Thoracic aorta (tissue), 2 donors: ENCODE data around the gene KATNA1. TPM values are rescaled to one million over a fixed set of nuclear protein-coding genes. Genes with fewer than 3 reads are reported as not detected.
A peak's percentile ranks its signal among the peaks of the same experiment; 100 is the strongest.

Source experiments
- ATAC-seq: fragments of 150-250 bp; one replicate; pipeline ENCODE4 v1.8.0; 2017; ENCODE audit warnings: low read depth; ENCODE audit not compliant: insufficient number of reproducible peaks, low FRiP score
- DNase-seq: peaks from one replicate; pipeline ENCODE4 v3.0.0-alpha.2; 2020; ENCODE audit warnings: low spot score
- H3K27ac ChIP-seq, 2 donors: fragments of 200-600 bp; sonication (generic); 1 replicate in 1 of 2; 2 replicates in 1 of 2; pipeline ENCODE4 v1.5.1; 2016; ENCODE audit warnings: mild to moderate bottlenecking in 2 of 2, moderate library complexity in 2 of 2
- H3K27me3 ChIP-seq: fragments of 200-600 bp; sonication (generic); replicated peaks from 2 replicates; pipeline ENCODE4 v1.6.0; 2016; ENCODE audit warnings: mild to moderate bottlenecking; ENCODE audit not compliant: insufficient read depth
- H3K36me3 ChIP-seq: fragments of 200-600 bp; sonication (generic); one replicate; pipeline ENCODE4 v1.5.1; 2016
- H3K4me1 ChIP-seq, 2 donors: fragments of 200-600 bp; sonication (generic); 1 replicate in 1 of 2; 2 replicates in 1 of 2; pipeline versions ENCODE4 v1.5.1 to v1.6.0; 2016; ENCODE audit warnings: low read depth in 2 of 2, mild to moderate bottlenecking in 1 of 2; ENCODE audit not compliant: control insufficient read depth in 1 of 2
- H3K4me3 ChIP-seq: fragments of 200-600 bp; sonication (generic); 2 replicates; pipeline ENCODE4 v1.5.1; 2016; ENCODE audit warnings: mild to moderate bottlenecking
- H3K9me3 ChIP-seq: fragments of 200-600 bp; sonication (generic); 2 replicates; pipeline ENCODE4 v1.5.1; 2016
- CTCF ChIP-seq: fragments of 200-600 bp; sonication (generic); IDR thresholded peaks from one replicate; pipeline ENCODE4 v1.5.1; 2019; ENCODE audit warnings: antibody characterized with exemption
- total RNA-seq, 2 donors: library from RNA; depleted of rRNA; stranded (reverse); fragments of >200 nt; gene quantifications; one replicate each; pipeline versions ENCODE4 v1.1.0 to v1.2.3, GENCODE V29; 2016

The KATNA1 gene
- total RNA-seq, 2 donors from 2014 or later = 15.7 to 37.8 TPM

- Histone ChIP-seq H3K9me3 (no peaks in the 10 kb centered on the region), H3K27me3 (no peaks in the 10 kb centered on the region), H3K36me3 (peaks cover 25% of the 10 kb centered on the region), H3K4me1 (no peaks in the 10 kb centered on the region), H3K4me3 (no peak overlapping the region), H3K27ac (no peak overlapping the region)
- ATAC-seq = no peak
- TF ChIP-seq CTCF = no peak
- DNase-seq = no peak
These were observed 62.4 kb downstream of the KATNA1 start for GRCh38 chr6:149586149-149586548.

- Histone ChIP-seq H3K4me1 (no peaks in the 10 kb centered on the region), H3K27me3 (no peaks in the 10 kb centered on the region), H3K27ac (no peak overlapping the region), H3K9me3 (no peaks in the 10 kb centered on the region), H3K36me3 (peaks cover 11% of the 10 kb centered on the region), H3K4me3 (no peak overlapping the region)
- no peak for TF ChIP-seq CTCF
- ATAC-seq = no peak
- no peak for DNase-seq
These were observed 67.2 kb downstream of the KATNA1 start for GRCh38 chr6:149581349-149581748.

GRCh38 chr6:149580880-149581279 lies 67.6 kb downstream of the KATNA1 start:
- no peak for ATAC-seq
- H3K9me3 ChIP-seq = no peaks in the 10 kb centered on the region

GRCh38 chr6:149567945-149568585 lies 80.4 kb downstream of the KATNA1 start:
- no peak for TF ChIP-seq CTCF
- no peak overlapping the region for H3K27ac ChIP-seq
- H3K27me3 ChIP-seq = no peaks in the 10 kb centered on the region
- H3K4me1 ChIP-seq = peaks cover 11 to 24% of the 10 kb centered on the region in 2 donors
- no peaks in the 10 kb centered on the region for H3K9me3 ChIP-seq
- ATAC-seq = no peak
- no peak for DNase-seq
- no peak overlapping the region for H3K4me3 ChIP-seq
- H3K36me3 ChIP-seq = no peaks in the 10 kb centered on the region

More at GRCh38 chr6:149580880-149581279, 67.6 kb downstream of the KATNA1 start:
- Histone ChIP-seq H3K36me3 (peaks cover 11% of the 10 kb centered on the region), H3K4me3 (no peak overlapping the region), H3K27ac (no peak overlapping the region), H3K27me3 (no peaks in the 10 kb centered on the region), H3K4me1 (no peaks in the 10 kb centered on the region)
- TF ChIP-seq CTCF = no peak
- DNase-seq = no peak

GRCh38 chr6:149567194-149567586 lies 81.3 kb downstream of the KATNA1 start:
- no peaks in the 10 kb centered on the region for H3K9me3 ChIP-seq
- ATAC-seq (no peak), DNase-seq (no peak)
- H3K4me3 ChIP-seq = peak overlapping the region; percentile 93
- H3K27ac ChIP-seq = peak overlapping the region; percentile 95 to 96
- H3K27me3 ChIP-seq = no peaks in the 10 kb centered on the region
- TF ChIP-seq CTCF = no peak
- no peaks in the 10 kb centered on the region for H3K36me3 ChIP-seq
- peaks cover 11 to 24% of the 10 kb centered on the region in 2 donors for H3K4me1 ChIP-seq
